OCI-LY3 (cell line): Measurements from ENCODE around the gene GHRHR.

Experiments
- H2AFZ ChIP-seq: fragments of 200-600, 300-600 bp; shearing (Covaris generic); 2 replicates; pipeline ENCODE4 v1.6.0; 2014; ENCODE audit warnings: antibody characterized with exemption, low read depth, low read length
- H3K27ac ChIP-seq: fragments of 200-600, 300-600 bp; sonication (generic); 2 replicates; pipeline ENCODE4 v1.5.1; 2014; ENCODE audit warnings: mild to moderate bottlenecking, low read length, moderate library complexity, mixed read lengths
- H3K27me3 ChIP-seq: fragments of 200-600, 300-600 bp; sonication (generic); 2 replicates; pipeline ENCODE4 v1.6.1; 2014; ENCODE audit warnings: low read depth, low read length, mixed read lengths
- H3K36me3 ChIP-seq: fragments of 200-600, 300-600 bp; sonication (generic); replicated peaks from 2 replicates; pipeline ENCODE3; 2014; ENCODE audit warnings: low read depth, low read length, mixed read lengths
- H3K4me1 ChIP-seq: fragments of 300-600, 200-600 bp; sonication (generic); 2 replicates; pipeline ENCODE4 v1.6.1; 2014; ENCODE audit warnings: low read length, mixed read lengths
- H3K4me2 ChIP-seq: fragments of 200-600, 300-600 bp; sonication (generic); 2 replicates; pipeline ENCODE4 v1.6.1; 2014; ENCODE audit warnings: low read length, mixed read lengths
- H3K4me3 ChIP-seq: fragments of 300-600, 200-600 bp; sonication (generic); 2 replicates; pipeline ENCODE4 v1.5.1; 2014; ENCODE audit warnings: antibody characterized with exemption, mild to moderate bottlenecking, low read length, moderate library complexity
- H3K79me2 ChIP-seq: fragments of 300-600, 200-600 bp; shearing (Covaris generic); 2 replicates; pipeline ENCODE4 v1.6.1; 2014; ENCODE audit warnings: mild to moderate bottlenecking, low read length, mixed read lengths
- H3K9ac ChIP-seq: fragments of 300-600, 200-600 bp; shearing (Covaris generic); 2 replicates; pipeline ENCODE4 v1.6.0; 2014; ENCODE audit warnings: mild to moderate bottlenecking, low read length, moderate library complexity
- H3K9me3 ChIP-seq: fragments of 200-600, 300-600 bp; shearing (Covaris generic); 2 replicates; pipeline ENCODE4 v1.6.1; 2014; ENCODE audit warnings: low read length, mixed read lengths; ENCODE audit not compliant: insufficient read depth
- H4K20me1 ChIP-seq: fragments of 200-600, 300-600 bp; sonication (generic); 2 replicates; pipeline ENCODE4 v1.6.1; 2016; ENCODE audit warnings: low read length, mixed read lengths; ENCODE audit not compliant: insufficient read depth
- EZH2phosphoT487 ChIP-seq: fragments of 200-600 bp; shearing (Covaris generic); IDR thresholded peaks from 2 replicates; pipeline ENCODE4 v1.6.1; 2018; ENCODE audit warnings: antibody characterized with exemption, mixed run types, low read depth
- TF ChIP-seq, protein P1 (sequence below): fragments of 200-600, 300-600 bp; sonication (generic); IDR thresholded peaks from 2 replicates; pipeline ENCODE4 v1.5.1; 2014; ENCODE audit warnings: antibody characterized with exemption, low read length, low read depth

Gene GHRHR

DNA sequence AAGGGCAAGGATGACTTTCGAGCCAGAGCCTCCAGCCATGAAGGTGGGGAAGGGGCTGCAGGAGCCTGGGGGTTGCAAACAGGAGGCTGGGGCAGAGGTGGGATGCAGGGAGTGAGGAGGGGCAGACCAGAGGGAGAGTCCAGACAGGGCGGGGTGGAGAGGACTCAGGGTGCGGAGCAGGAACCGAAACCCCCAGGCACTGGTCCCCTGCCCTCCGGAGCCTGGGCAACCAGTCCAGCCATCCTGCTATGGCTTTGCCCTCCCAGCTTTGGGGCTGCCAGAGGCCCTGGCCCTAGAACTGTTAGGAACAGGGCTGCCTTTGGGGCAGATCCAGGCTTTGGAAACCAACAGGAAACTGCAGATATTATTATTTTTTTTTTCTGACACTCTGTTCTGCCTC, 24.2 kb downstream of the GHRHR start:
- H4K20me1 ChIP-seq = no peaks in the 10 kb centered on the region
- TF ChIP-seq, protein P1, sequence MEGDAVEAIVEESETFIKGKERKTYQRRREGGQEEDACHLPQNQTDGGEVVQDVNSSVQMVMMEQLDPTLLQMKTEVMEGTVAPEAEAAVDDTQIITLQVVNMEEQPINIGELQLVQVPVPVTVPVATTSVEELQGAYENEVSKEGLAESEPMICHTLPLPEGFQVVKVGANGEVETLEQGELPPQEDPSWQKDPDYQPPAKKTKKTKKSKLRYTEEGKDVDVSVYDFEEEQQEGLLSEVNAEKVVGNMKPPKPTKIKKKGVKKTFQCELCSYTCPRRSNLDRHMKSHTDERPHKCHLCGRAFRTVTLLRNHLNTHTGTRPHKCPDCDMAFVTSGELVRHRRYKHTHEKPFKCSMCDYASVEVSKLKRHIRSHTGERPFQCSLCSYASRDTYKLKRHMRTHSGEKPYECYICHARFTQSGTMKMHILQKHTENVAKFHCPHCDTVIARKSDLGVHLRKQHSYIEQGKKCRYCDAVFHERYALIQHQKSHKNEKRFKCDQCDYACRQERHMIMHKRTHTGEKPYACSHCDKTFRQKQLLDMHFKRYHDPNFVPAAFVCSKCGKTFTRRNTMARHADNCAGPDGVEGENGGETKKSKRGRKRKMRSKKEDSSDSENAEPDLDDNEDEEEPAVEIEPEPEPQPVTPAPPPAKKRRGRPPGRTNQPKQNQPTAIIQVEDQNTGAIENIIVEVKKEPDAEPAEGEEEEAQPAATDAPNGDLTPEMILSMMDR = no peak
- TF ChIP-seq EZH2phosphoT487 = no peak
- no peaks in the 10 kb centered on the region for H3K4me1 ChIP-seq
- no peak overlapping the region for H3K4me3 ChIP-seq
- H3K27ac ChIP-seq = no peak overlapping the region
- no peaks in the 10 kb centered on the region for H3K9me3 ChIP-seq
- no peaks in the 10 kb centered on the region for H3K36me3 ChIP-seq
- H3K9ac ChIP-seq = no peak overlapping the region
- H3K27me3 ChIP-seq = peaks cover 1% of the 10 kb centered on the region; the same call in 1 of the 2 replicates
- H3K4me2 ChIP-seq = no peak overlapping the region
- H3K79me2 ChIP-seq = no peaks in the 10 kb centered on the region
- H2AFZ ChIP-seq = no peak overlapping the region

DNA sequence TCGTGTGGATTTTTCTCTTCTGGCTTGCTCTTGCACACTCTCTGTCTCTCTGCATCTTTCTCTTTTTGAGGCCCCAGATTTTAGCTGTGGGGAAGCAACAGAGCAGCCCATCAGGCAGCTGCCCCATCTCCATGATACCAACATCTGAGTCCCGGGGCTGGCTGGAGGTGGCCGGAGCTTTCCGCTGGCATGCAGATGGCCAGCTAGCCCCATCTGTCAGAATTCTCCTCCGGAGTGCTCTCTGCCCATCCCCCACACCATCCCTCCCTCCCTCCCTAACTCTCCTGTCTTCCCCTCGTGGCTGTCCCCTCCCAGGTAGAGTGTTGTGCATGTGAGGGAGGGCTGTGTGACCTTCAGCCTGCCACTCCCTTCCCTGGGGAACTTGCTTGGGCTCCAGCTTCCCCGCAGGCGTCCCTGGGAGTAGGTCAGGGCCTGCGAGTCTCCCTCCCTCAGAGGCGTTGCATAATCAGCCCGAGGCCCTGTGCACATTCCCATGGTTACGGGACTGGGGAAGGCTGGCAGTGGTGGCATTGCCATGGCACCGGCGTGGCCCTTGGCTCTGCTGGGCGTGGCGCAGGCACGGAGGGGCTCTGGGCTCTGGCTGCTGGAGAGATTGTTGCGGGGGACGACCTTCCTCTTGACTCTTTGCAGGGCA, 24.7 kb downstream of the GHRHR start:
- no peak for TF ChIP-seq EZH2phosphoT487
- TF ChIP-seq, protein P1 = no peak
- Histone ChIP-seq H3K9me3 (no peaks in the 10 kb centered on the region), H2AFZ (no peak overlapping the region), H3K27ac (no peak overlapping the region), H3K36me3 (no peaks in the 10 kb centered on the region), H4K20me1 (no peaks in the 10 kb centered on the region), H3K4me3 (no peak overlapping the region), H3K9ac (no peak overlapping the region), H3K27me3 (no peaks in the 10 kb centered on the region), H3K79me2 (no peaks in the 10 kb centered on the region), H3K4me1 (no peaks in the 10 kb centered on the region), H3K4me2 (no peak overlapping the region)

DNA sequence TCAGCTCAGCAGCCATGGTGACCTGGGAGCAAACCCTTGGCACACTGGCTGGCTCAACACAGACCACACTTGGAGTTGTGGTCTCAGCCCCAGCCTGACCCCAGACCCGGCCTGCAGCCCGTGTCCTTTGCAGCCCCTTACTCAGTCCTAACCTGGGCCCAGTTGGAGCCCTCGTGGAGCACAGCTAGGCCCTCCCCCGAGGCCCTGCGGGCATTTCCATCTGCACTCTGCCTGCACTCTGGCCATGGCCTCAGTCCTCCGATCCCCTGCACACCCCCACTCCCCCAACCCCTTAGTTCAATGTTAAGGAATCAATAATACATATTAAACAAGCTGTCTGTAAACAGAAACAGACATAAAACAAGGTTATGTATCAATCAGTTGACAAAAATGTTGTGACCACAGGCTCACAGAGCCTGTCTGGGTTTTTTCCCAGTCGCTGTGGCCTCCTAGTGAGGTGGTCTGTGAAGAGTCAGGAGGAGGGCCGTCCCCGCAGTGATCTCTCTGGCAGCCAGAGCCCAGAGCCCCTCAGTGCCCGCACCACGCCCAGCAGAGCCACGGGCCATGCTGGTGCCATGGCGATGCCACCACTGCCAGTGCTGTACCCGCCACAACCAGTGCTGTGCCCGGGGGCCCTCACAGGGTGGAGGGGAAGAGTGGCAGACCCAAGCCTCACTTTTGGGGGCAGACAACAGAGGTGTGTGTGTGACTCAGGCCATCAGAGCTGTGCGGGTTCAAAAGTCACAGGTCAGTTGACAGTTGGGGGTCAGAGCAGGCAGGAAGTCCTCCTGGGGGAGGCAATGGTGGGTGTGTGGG, 25.5 kb downstream of the GHRHR start:
- Histone ChIP-seq H3K9ac (no peak overlapping the region), H3K4me1 (no peaks in the 10 kb centered on the region), H3K79me2 (no peaks in the 10 kb centered on the region), H3K4me2 (no peak overlapping the region), H3K27me3 (no peaks in the 10 kb centered on the region), H2AFZ (no peak overlapping the region), H3K36me3 (no peaks in the 10 kb centered on the region), H4K20me1 (no peaks in the 10 kb centered on the region), H3K9me3 (no peaks in the 10 kb centered on the region), H3K4me3 (no peak overlapping the region), H3K27ac (no peak overlapping the region)
- TF ChIP-seq, protein P1 = no peak
- TF ChIP-seq EZH2phosphoT487 = no peak

DNA sequence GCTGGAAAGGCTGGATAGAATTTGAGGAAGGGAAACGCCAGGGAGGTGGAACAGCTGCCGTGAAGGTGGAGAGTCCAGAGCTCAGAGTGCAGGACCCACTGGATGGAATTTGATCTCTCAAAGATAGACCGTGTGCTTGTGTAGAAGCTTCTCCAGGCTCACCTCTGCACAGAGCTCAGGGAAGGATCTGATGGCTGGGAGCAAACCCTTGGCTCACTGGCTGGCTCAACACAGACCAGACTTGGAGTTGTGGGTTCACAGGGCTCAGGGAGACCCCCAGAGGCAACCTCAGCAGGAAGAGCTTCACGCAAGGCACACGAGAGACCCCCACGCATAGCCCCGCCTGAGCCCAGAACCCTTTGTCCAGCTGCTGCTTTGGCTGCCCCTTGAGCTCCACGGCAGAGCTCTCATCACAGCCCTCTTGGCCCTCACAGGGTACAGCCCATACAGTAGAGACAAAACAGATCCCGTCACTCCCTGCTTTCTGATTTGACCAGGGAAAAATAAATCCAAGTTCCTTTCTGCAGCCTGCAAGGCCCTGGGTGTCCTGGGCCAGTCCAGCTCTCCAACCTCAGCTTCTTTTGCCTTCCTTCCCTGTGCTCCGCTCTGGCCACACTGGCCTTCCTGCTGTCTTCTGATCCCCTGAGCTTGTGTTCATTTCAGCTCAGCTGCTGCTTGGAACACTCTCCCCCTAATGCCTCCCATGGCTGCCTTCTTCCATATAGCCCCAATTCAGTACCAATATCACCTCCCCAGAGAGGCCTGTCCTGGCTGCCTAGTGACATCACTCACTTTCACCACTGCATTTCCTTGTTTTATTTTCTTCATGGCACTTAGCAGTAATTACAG, 26.3 kb downstream of the GHRHR start:
- H3K9me3 ChIP-seq = no peaks in the 10 kb centered on the region
- no peaks in the 10 kb centered on the region for H4K20me1 ChIP-seq
- TF ChIP-seq EZH2phosphoT487 = no peak
- TF ChIP-seq, protein P1 = no peak
- no peaks in the 10 kb centered on the region for H3K27me3 ChIP-seq
- H3K79me2 ChIP-seq = no peaks in the 10 kb centered on the region
- no peak overlapping the region for H2AFZ ChIP-seq
- H3K36me3 ChIP-seq = no peaks in the 10 kb centered on the region
- H3K4me2 ChIP-seq = no peak overlapping the region
- no peak overlapping the region for H3K27ac ChIP-seq
- H3K9ac ChIP-seq = no peak overlapping the region
- no peak overlapping the region for H3K4me3 ChIP-seq
- no peaks in the 10 kb centered on the region for H3K4me1 ChIP-seq
